ENCODE results near the gene MLXIP. TPM values are rescaled to one million over a fixed set of nuclear protein-coding genes. Genes with fewer than 3 reads are reported as not detected.

MLXIP gene
- total and polyA plus RNA-seq, 8 donors = 48.1 to 98.7 (median 77.9) TPM

GRCh38 chr12:122090759-122091515, 12.4 kb downstream of the MLXIP start:
- Histone ChIP-seq H3K9me3 (no peaks in the 10 kb centered on the region), H3K27ac (peak overlapping the region; percentile 24 to 45), H3K36me3 (peaks cover 0 to 19% of the 10 kb centered on the region in 2 donors), H3K4me1 (peaks cover 11 to 60% of the 10 kb centered on the region in 2 donors), H3K4me3 (no peak overlapping the region), H3K27me3 (no peaks in the 10 kb centered on the region)
- intact Hi-C loops (cut with DNase I) = no loop called here
- no peak for TF ChIP-seq CTCF (IDR thresholded peaks at IDR 0.05)
- peak; percentile 77 for ATAC-seq
- DNase-seq = peak in 2 of 4 donors; percentile 57 to 68

DNA sequence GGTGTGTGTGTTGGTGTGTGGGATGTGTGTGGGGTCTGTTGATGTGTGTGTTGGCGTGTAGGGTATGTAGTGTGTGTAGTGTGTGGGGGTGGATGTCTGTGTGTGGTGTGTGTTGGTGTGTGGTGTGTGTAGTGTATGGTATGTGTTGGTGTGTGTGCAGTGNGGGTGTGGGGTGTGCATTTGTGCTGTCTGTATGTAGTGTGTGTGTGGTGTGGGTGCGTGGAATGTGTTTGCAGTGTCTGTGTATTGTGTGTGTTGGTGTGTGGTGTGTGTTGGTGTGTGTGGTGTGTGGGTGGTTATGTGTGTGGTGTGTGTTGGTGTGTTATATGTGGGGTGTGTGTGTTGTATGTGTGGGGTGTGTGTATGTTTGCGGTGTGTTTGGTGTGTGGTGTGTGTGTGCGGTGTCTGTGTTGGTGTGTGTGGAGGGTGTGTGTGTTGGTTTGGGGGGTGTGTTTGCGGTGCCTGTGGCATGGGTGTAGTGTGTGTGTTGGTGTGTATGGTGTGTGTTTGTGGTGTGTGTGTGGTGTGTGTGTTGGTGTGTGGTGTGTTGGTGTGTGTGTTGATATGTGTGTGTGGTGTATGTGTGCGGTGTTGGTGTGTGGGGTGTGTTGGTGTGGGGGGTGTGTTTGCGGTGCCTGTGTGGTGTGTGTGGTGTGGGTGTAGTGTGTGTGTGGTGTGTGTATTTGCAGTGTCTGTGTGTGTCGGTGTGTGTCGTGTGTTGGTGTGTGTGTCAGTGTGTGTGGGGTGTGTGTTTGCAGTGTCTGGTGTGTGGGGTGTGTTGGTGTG, 14.7 kb downstream of the MLXIP start:
- Histone ChIP-seq H3K4me3 (no peak overlapping the region), H3K27ac (no peak overlapping the region), H3K4me1 (peaks cover 26 to 62% of the 10 kb centered on the region in 2 donors), H3K9me3 (no peaks in the 10 kb centered on the region), H3K27me3 (no peaks in the 10 kb centered on the region), H3K36me3 (peaks cover 0 to 5% of the 10 kb centered on the region in 2 donors)
- intact Hi-C loops (cut with DNase I) = no loop called here
- no peak for DNase-seq
- no peak for ATAC-seq
- no peak for TF ChIP-seq CTCF (IDR thresholded peaks at IDR 0.05)

DNA sequence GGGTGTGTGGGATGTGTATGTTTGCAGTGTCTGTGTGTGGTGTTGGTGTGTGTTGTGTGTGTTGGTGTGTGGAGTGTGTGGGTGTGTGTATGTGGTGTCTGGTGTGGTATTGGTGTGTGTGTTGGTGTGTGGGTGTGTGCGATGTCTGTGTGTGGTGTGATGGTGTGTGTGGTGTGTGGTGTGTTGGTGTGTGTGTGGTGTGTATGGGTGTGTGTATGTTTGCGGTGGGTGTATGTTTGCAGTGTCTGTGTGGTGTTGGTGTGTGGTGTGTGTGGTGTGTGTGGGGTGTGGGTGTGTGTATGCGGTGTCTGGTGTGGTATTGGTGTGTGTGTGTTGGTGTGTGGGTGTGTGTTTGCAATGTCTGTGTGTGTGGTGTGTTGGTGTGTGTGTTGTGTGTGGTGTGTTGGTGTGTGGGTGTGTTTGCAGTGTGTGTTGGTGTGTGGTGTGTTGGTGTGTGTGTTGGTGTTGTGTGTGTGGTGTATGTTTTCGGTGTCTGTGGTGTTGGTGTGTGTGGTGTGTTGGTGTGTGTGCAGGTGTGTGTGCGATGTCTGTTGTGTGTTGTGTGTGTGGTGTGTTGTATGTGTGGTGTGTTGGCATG, 15.7 kb downstream of the MLXIP start:
- H3K4me3 ChIP-seq = no peak overlapping the region
- DNase-seq (no peak), ATAC-seq (no peak)
- no peaks in the 10 kb centered on the region for H3K36me3 ChIP-seq
- H3K27ac ChIP-seq = no peak overlapping the region
- H3K4me1 ChIP-seq = peaks cover 34 to 66% of the 10 kb centered on the region in 2 donors
- intact Hi-C loops (cut with DNase I) = no loop called here
- H3K27me3 ChIP-seq = no peaks in the 10 kb centered on the region
- no peak for TF ChIP-seq CTCF (IDR thresholded peaks at IDR 0.05)
- H3K9me3 ChIP-seq = no peaks in the 10 kb centered on the region

DNA sequence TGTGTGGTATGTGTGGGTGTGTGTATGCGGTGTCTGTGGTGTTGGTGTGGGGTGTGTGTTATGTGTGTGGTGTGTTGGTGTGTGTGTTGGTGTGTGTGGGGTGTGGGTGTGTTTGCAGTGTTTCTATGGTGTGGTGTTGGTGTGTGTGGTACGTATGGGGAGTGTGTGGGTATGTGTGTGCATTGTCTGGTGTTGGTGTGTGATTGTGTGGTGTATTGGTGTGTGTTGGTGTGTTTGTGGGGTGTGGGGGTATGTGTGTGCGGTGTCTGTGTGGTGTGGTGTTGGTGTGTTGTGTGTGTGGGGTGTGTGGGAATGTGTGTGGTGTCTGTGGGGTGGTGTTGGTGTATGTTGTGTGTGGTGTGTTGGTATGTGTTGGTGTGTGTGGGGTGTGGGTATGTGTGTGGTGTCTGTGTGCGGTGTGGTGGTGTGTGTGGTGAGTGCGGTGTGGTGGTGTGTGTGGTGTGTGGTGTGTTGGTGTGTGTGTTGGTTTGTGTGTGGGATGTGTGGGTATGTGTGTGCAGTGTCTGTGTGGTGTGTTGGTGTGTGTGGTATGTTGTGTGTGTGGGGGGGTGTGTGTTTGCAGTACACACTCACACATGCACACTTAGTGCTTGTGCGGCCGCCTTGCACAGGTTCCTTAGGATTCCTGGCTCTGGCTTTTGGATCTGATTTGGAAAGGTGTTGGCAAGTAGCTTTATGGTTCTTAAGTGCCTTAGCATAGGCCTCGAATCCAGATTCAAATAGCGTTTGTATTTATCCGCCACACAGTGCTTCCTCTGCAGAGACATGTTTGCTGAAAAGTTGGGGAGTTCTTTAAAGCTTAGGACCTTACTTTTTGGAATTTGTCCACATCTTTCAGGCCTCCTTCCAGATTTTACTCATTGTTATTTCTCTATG, 16.4 kb downstream of the MLXIP start:
- peak in 1 of 4 donors; percentile 50 for DNase-seq
- peak overlapping the region; percentile 7 to 18 for H3K27ac ChIP-seq
- TF ChIP-seq CTCF (IDR thresholded peaks at IDR 0.05) = no peak
- no peaks in the 10 kb centered on the region for H3K9me3 ChIP-seq
- H3K4me1 ChIP-seq = peaks cover 35 to 66% of the 10 kb centered on the region in 2 donors
- no peaks in the 10 kb centered on the region for H3K36me3 ChIP-seq
- no peak overlapping the region for H3K4me3 ChIP-seq
- ATAC-seq = no peak
- intact Hi-C loops (cut with DNase I) = no loop called here
- no peaks in the 10 kb centered on the region for H3K27me3 ChIP-seq

All from left lung (tissue), 10 donors.